ENCODE measurements around the gene PRPF40B.
"Not testable (repeated sequence)": the region's sequence is repeated elsewhere in the genome, so short reads cannot be mapped to it uniquely, and the experiment has no call there.

PRPF40B gene

GRCh38 chr12:49588721-49589516 is 34.4 kb upstream of the PRPF40B start:
- peak; percentile 23 for DNase-seq (ENCODE audit: low read depth)
- no peak overlapping the region for H3K4me3 ChIP-seq (ENCODE audit: control insufficient read depth, low read depth, low read length)
- no peak for TF ChIP-seq CTCF (conservative IDR thresholded peaks at IDR 0.05; ENCODE audit: control insufficient read depth, insufficient read depth, low read depth, low read length)

GRCh38 chr12:49598527-49598926 is 24.8 kb upstream of the PRPF40B start:
- DNase-seq (ENCODE audit: low read depth), result no peak
- no peak overlapping the region for H3K4me3 ChIP-seq (ENCODE audit: control insufficient read depth, low read depth, low read length)
- no peak for TF ChIP-seq CTCF (conservative IDR thresholded peaks at IDR 0.05; ENCODE audit: control insufficient read depth, insufficient read depth, low read depth, low read length)

GRCh38 chr12:49599961-49600360 is 23.4 kb upstream of the PRPF40B start:
- H3K4me3 ChIP-seq (ENCODE audit: control insufficient read depth, low read depth, low read length), result no peak overlapping the region
- DNase-seq (ENCODE audit: low read depth), result no peak

GRCh38 chr12:49603721-49604120 is 19.6 kb upstream of the PRPF40B start:
- no peak overlapping the region for H3K4me3 ChIP-seq (ENCODE audit: control insufficient read depth, low read depth, low read length)
- no peak for DNase-seq (ENCODE audit: low read depth)
- TF ChIP-seq CTCF (conservative IDR thresholded peaks at IDR 0.05; ENCODE audit: control insufficient read depth, insufficient read depth, low read depth, low read length), result no peak

More at GRCh38 chr12:49599961-49600360, 23.4 kb upstream of the PRPF40B start:
- TF ChIP-seq CTCF (conservative IDR thresholded peaks at IDR 0.05; ENCODE audit: control insufficient read depth, insufficient read depth, low read depth, low read length), result no peak

GRCh38 chr12:49604856-49605255 is 18.5 kb upstream of the PRPF40B start:
- DNase-seq (ENCODE audit: low read depth), result no peak
- no peak for TF ChIP-seq CTCF (conservative IDR thresholded peaks at IDR 0.05; ENCODE audit: control insufficient read depth, insufficient read depth, low read depth, low read length)
- H3K4me3 ChIP-seq (ENCODE audit: control insufficient read depth, low read depth, low read length), result no peak overlapping the region

GRCh38 chr12:49605539-49605938 is 17.8 kb upstream of the PRPF40B start, which contains the start of gene FAM186B:
Gene FAM186B, minus strand, starts transcription at chr12:49605639. Its CDS starts 162 bp downstream, at chr12:49605477.
- not testable (repeated sequence) for H3K4me3 ChIP-seq (ENCODE audit: control insufficient read depth, low read depth, low read length); DNase-seq (ENCODE audit: low read depth)

GRCh38 chr12:49609059-49609874 is 14.1 kb upstream of the PRPF40B start:
- no peak for DNase-seq (ENCODE audit: low read depth)
- no peak overlapping the region for H3K4me3 ChIP-seq (ENCODE audit: control insufficient read depth, low read depth, low read length)
- TF ChIP-seq CTCF (conservative IDR thresholded peaks at IDR 0.05; ENCODE audit: control insufficient read depth, insufficient read depth, low read depth, low read length), result no peak
